Activated T-helper 1 cell treated with anti-CD3 and anti-CD28 coated beads, Interleukin-12 subunit alpha, Interleukin-12 subunit beta, Interleukin-2, Interleukin-4 antibody, amounts not matched to agents 30 ng/mL and 10 ng/mL and 1 ng/mL, durations not matched to agents 14 hours and 24 hours and 36 hours (primary cell): ENCODE results near the gene KDM6B. TPM values are rescaled to one million over a fixed set of nuclear protein-coding genes. Genes with fewer than 3 reads are reported as not detected.
"Not testable (repeated sequence)": the region's sequence is repeated elsewhere in the genome, so short reads cannot be mapped to it uniquely, and the experiment has no call there.

Experiments
- DNase-seq: peaks from one replicate; pipeline ENCODE4 v3.0.0; 2021; ENCODE audit warnings: low spot score
- H3K27ac Mint-ChIP-seq: one replicate; pipeline ENCODE4 v1.8.0; 2021; ENCODE audit warnings: mild to moderate bottlenecking, mixed read lengths
- H3K27me3 Mint-ChIP-seq: one replicate; pipeline ENCODE4 v1.8.0; 2022; ENCODE audit warnings: mild to moderate bottlenecking, moderate library complexity, mixed read lengths; ENCODE audit not compliant: insufficient read depth
- H3K36me3 Mint-ChIP-seq: one replicate; pipeline ENCODE4 v1.8.0; 2021; ENCODE audit warnings: low read depth, mixed read lengths
- H3K4me1 Mint-ChIP-seq: one replicate; pipeline ENCODE4 v1.8.0; 2021; ENCODE audit warnings: low read depth, mixed read lengths
- H3K4me3 Mint-ChIP-seq: one replicate; pipeline ENCODE4 v1.8.0; 2021; ENCODE audit warnings: mild to moderate bottlenecking, moderate library complexity, mixed read lengths
- H3K9me3 Mint-ChIP-seq: one replicate; pipeline ENCODE4 v1.8.0; 2021; ENCODE audit warnings: mixed read lengths
- intact Hi-C: fragments of 100-400 bp; cut with micrococcal nuclease; formaldehyde crosslinking; loops from one replicate; pipeline ENCODE4 v1.15.1; 2024
- total RNA-seq: library from RNA; stranded (reverse); gene quantifications from 2 replicates; pipeline ENCODE4 v1.2.3, GENCODE V29; 2022

The KDM6B gene
- total RNA-seq, 1 donor from 2014 or later: 177 TPM

GRCh38 chr17:7859028-7859427, 25.0 kb downstream of the KDM6B start:
- intact Hi-C loops: loop anchor here (5.0 to 10.0 kb wide), 3 partner anchors 198 to 844 kb away; partner anchors contain the start of genes EIF5A and RNASEK
- DNase-seq: no peak
- H3K4me1 Mint-ChIP-seq: no peaks in the 10 kb centered on the region
- H3K4me3 Mint-ChIP-seq: no peak overlapping the region
- H3K27ac Mint-ChIP-seq: no peak overlapping the region
- H3K9me3 Mint-ChIP-seq: no peaks in the 10 kb centered on the region
- no peaks in the 10 kb centered on the region for H3K27me3 Mint-ChIP-seq
- H3K36me3 Mint-ChIP-seq: peaks cover 25% of the 10 kb centered on the region

GRCh38 chr17:7862692-7863437, 28.8 kb downstream of the KDM6B start:
- intact Hi-C loops: loop anchor here (1.0 kb wide), 3 partner anchors 35 to 125 kb away; no protein-coding TSS in a partner anchor
- Mint-ChIP-seq H3K9me3 (no peaks in the 10 kb centered on the region), H3K4me3 (no peak overlapping the region), H3K27me3 (no peaks in the 10 kb centered on the region), H3K4me1 (peaks cover 13% of the 10 kb centered on the region), H3K36me3 (peaks cover 31% of the 10 kb centered on the region), H3K27ac (no peak overlapping the region)
- no peak for DNase-seq

GRCh38 chr17:7864384-7864783, 30.4 kb downstream of the KDM6B start:
- DNase-seq, intact Hi-C loops, H3K27ac Mint-ChIP-seq, H3K27me3 Mint-ChIP-seq, H3K4me3 Mint-ChIP-seq, H3K9me3 Mint-ChIP-seq: not testable (repeated sequence)
- H3K36me3 Mint-ChIP-seq: peaks cover 32% of the 10 kb centered on the region
- H3K4me1 Mint-ChIP-seq: peaks cover 24% of the 10 kb centered on the region

GRCh38 chr17:7864995-7865650, 31.1 kb downstream of the KDM6B start:
- Mint-ChIP-seq H3K4me3 (no peak overlapping the region), H3K36me3 (peaks cover 27% of the 10 kb centered on the region)

GRCh38 chr17:7867881-7868329, 33.9 kb downstream of the KDM6B start:
- intact Hi-C loops: no loop called here
- Mint-ChIP-seq H3K4me3 (peak overlapping the region; percentile 16), H3K36me3 (peaks cover 22% of the 10 kb centered on the region), H3K27ac (peak overlapping the region; percentile 21), H3K9me3 (no peaks in the 10 kb centered on the region), H3K4me1 (peaks cover 24% of the 10 kb centered on the region), H3K27me3 (no peaks in the 10 kb centered on the region)
- DNase-seq: no peak

More at GRCh38 chr17:7864995-7865650, 31.1 kb downstream of the KDM6B start:
- no peaks in the 10 kb centered on the region for H3K27me3 Mint-ChIP-seq
- peaks cover 24% of the 10 kb centered on the region for H3K4me1 Mint-ChIP-seq
- H3K27ac Mint-ChIP-seq: no peak overlapping the region
- no peaks in the 10 kb centered on the region for H3K9me3 Mint-ChIP-seq
- intact Hi-C loops: no loop called here
- DNase-seq: no peak

GRCh38 chr17:7873051-7873450, 39.0 kb downstream of the KDM6B start:
- Mint-ChIP-seq H3K4me1 (peaks cover 21% of the 10 kb centered on the region), H3K27me3 (no peaks in the 10 kb centered on the region), H3K27ac (no peak overlapping the region), H3K4me3 (no peak overlapping the region), H3K36me3 (peaks cover 25% of the 10 kb centered on the region), H3K9me3 (no peaks in the 10 kb centered on the region)
- DNase-seq: no peak
- intact Hi-C loops: no loop called here

GRCh38 chr17:7875804-7876370, 41.9 kb downstream of the KDM6B start:
- no peak for DNase-seq
- H3K27ac Mint-ChIP-seq: no peak overlapping the region
- no peaks in the 10 kb centered on the region for H3K27me3 Mint-ChIP-seq
- H3K9me3 Mint-ChIP-seq: no peaks in the 10 kb centered on the region
- peaks cover 11% of the 10 kb centered on the region for H3K4me1 Mint-ChIP-seq
- intact Hi-C loops: no loop called here
- no peak overlapping the region for H3K4me3 Mint-ChIP-seq
- peaks cover 22% of the 10 kb centered on the region for H3K36me3 Mint-ChIP-seq

GRCh38 chr17:7878234-7878633, 44.2 kb downstream of the KDM6B start:
- intact Hi-C loops: no loop called here
- Mint-ChIP-seq H3K9me3 (no peaks in the 10 kb centered on the region), H3K4me1 (peaks cover 11% of the 10 kb centered on the region), H3K27me3 (no peaks in the 10 kb centered on the region), H3K27ac (no peak overlapping the region), H3K36me3 (peaks cover 18% of the 10 kb centered on the region), H3K4me3 (no peak overlapping the region)
- DNase-seq: no peak

GRCh38 chr17:7880076-7880868, 46.3 kb downstream of the KDM6B start:
- no peak for DNase-seq
- Mint-ChIP-seq H3K27ac (no peak overlapping the region), H3K27me3 (no peaks in the 10 kb centered on the region), H3K9me3 (no peaks in the 10 kb centered on the region), H3K4me3 (no peak overlapping the region), H3K4me1 (peaks cover 11% of the 10 kb centered on the region), H3K36me3 (peaks cover 9% of the 10 kb centered on the region)
- intact Hi-C loops: no loop called here

GRCh38 chr17:7881276-7882054, 47.4 kb downstream of the KDM6B start:
- intact Hi-C loops: no loop called here
- no peak for DNase-seq
- no peak overlapping the region for H3K4me3 Mint-ChIP-seq
- peaks cover 3% of the 10 kb centered on the region for H3K4me1 Mint-ChIP-seq
- H3K9me3 Mint-ChIP-seq: no peaks in the 10 kb centered on the region
- peaks cover 4% of the 10 kb centered on the region for H3K36me3 Mint-ChIP-seq
- no peak overlapping the region for H3K27ac Mint-ChIP-seq
- no peaks in the 10 kb centered on the region for H3K27me3 Mint-ChIP-seq

GRCh38 chr17:7882068-7882467, 48.1 kb downstream of the KDM6B start:
- Mint-ChIP-seq H3K4me1 (no peaks in the 10 kb centered on the region), H3K4me3 (no peak overlapping the region), H3K9me3 (no peaks in the 10 kb centered on the region), H3K27ac (no peak overlapping the region), H3K27me3 (no peaks in the 10 kb centered on the region), H3K36me3 (peaks cover 3% of the 10 kb centered on the region)
- no peak for DNase-seq
- intact Hi-C loops: no loop called here

- no peak overlapping the region for H3K4me3 Mint-ChIP-seq
- no peak overlapping the region for H3K27ac Mint-ChIP-seq
Observed at GRCh38 chr17:7882629-7883028, 48.6 kb downstream of the KDM6B start.

More at GRCh38 chr17:7882629-7883028, 48.6 kb downstream of the KDM6B start:
- H3K27me3 Mint-ChIP-seq: no peaks in the 10 kb centered on the region
- no peaks in the 10 kb centered on the region for H3K4me1 Mint-ChIP-seq
- intact Hi-C loops: no loop called here
- H3K9me3 Mint-ChIP-seq: no peaks in the 10 kb centered on the region
- no peak for DNase-seq
- peaks cover 1% of the 10 kb centered on the region for H3K36me3 Mint-ChIP-seq
